ENCODE results near the gene FBLN7. TPM values are rescaled to one million over a fixed set of nuclear protein-coding genes. Genes with fewer than 3 reads are reported as not detected.

The FBLN7 gene
- total and polyA plus RNA-seq, 4 donors: 0.60 to 2.4 (median 1.9) TPM

DNA sequence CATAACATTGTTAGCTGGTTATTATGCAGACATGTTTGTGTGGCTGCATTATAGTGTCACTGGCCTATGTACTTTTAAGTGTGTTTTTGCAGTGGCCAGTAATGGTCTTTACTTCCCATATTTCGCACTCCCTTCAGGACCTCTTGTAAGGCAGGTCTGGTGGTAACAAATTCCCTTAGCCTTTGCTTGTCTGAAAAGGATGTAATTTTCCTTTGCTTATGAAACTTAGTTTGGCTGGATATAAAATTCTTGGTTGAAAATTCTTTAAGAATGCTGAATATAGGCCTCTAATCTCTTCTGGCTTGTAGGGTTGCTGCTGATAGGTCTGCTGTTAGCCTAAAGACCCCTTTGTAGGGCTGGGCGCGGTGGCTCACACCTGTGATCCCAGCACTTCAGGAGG lies 82.0 kb downstream of the FBLN7 start:
- H3K9me3 ChIP-seq (ENCODE audit: control insufficient read depth in 4 of 4, low read length in 3 of 4): peaks cover 0 to 3% (median 0%) of the 10 kb centered on the region in 4 donors
- H3K27me3 ChIP-seq (ENCODE audit: control insufficient read depth in 4 of 4, insufficient read depth in 4 of 4, low read length in 3 of 4): no peaks in the 10 kb centered on the region
- H3K4me3 ChIP-seq (ENCODE audit: low read depth in 1 of 3, low read length in 3 of 3): no peak overlapping the region
- no peak overlapping the region for H3K27ac ChIP-seq (ENCODE audit: low read depth in 1 of 2, low read length in 2 of 2)
- TF ChIP-seq RXRA (IDR thresholded peaks at IDR 0.05) (no peak), TAF1 (conservative IDR thresholded peaks at IDR 0.05) (no peak)
- TF ChIP-seq, protein P1, sequence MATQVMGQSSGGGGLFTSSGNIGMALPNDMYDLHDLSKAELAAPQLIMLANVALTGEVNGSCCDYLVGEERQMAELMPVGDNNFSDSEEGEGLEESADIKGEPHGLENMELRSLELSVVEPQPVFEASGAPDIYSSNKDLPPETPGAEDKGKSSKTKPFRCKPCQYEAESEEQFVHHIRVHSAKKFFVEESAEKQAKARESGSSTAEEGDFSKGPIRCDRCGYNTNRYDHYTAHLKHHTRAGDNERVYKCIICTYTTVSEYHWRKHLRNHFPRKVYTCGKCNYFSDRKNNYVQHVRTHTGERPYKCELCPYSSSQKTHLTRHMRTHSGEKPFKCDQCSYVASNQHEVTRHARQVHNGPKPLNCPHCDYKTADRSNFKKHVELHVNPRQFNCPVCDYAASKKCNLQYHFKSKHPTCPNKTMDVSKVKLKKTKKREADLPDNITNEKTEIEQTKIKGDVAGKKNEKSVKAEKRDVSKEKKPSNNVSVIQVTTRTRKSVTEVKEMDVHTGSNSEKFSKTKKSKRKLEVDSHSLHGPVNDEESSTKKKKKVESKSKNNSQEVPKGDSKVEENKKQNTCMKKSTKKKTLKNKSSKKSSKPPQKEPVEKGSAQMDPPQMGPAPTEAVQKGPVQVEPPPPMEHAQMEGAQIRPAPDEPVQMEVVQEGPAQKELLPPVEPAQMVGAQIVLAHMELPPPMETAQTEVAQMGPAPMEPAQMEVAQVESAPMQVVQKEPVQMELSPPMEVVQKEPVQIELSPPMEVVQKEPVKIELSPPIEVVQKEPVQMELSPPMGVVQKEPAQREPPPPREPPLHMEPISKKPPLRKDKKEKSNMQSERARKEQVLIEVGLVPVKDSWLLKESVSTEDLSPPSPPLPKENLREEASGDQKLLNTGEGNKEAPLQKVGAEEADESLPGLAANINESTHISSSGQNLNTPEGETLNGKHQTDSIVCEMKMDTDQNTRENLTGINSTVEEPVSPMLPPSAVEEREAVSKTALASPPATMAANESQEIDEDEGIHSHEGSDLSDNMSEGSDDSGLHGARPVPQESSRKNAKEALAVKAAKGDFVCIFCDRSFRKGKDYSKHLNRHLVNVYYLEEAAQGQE (IDR thresholded peaks at IDR 0.05): no peak
- DNase-seq (ENCODE audit: low spot score): no peak
- peaks cover 2 to 8% (median 5%) of the 10 kb centered on the region in 4 donors for H3K36me3 ChIP-seq (ENCODE audit: control insufficient read depth in 4 of 4, insufficient read depth in 3 of 4, low read depth in 1 of 4, low read length in 3 of 4)
- H3K4me1 ChIP-seq (ENCODE audit: control insufficient read depth in 4 of 4, insufficient read depth in 4 of 4, low read length in 3 of 4): no peaks in the 10 kb centered on the region
- 97% methylated on average over 3 of the region's 3 CpGs for WGBS
- H3K9ac ChIP-seq (ENCODE audit: low read depth in 1 of 2, low read length in 2 of 2): no peak overlapping the region

DNA sequence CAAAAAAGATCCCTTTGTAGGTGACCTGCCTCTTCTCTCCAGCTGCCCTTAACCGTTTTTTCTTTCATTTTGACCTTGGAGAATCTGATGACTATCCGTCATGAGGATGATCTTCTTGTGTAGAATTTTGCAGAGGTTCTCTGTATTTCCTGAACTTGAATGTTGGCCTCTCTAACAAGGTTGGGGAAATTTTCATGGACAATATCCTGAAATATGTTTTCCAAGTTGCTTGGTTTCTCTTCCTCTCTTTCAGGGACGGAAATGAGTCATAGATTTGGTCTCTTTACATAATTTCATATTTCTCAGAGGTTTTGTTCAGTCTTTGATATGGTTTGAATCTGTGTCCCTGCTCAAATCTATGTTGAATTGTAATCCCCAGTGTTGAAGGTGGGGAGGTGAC lies 82.6 kb downstream of the FBLN7 start:
- Histone ChIP-seq H3K27me3 (ENCODE audit: control insufficient read depth in 4 of 4, insufficient read depth in 4 of 4, low read length in 3 of 4) (no peaks in the 10 kb centered on the region), H3K4me3 (ENCODE audit: low read depth in 1 of 3, low read length in 3 of 3) (no peak overlapping the region), H3K27ac (ENCODE audit: low read depth in 1 of 2, low read length in 2 of 2) (no peak overlapping the region), H3K9ac (ENCODE audit: low read depth in 1 of 2, low read length in 2 of 2) (no peak overlapping the region), H3K36me3 (ENCODE audit: control insufficient read depth in 4 of 4, insufficient read depth in 3 of 4, low read depth in 1 of 4, low read length in 3 of 4) (peaks cover 0 to 8% (median 4%) of the 10 kb centered on the region in 4 donors), H3K9me3 (ENCODE audit: control insufficient read depth in 4 of 4, low read length in 3 of 4) (peaks cover 0 to 3% (median 0%) of the 10 kb centered on the region in 4 donors), H3K4me1 (ENCODE audit: control insufficient read depth in 4 of 4, insufficient read depth in 4 of 4, low read length in 3 of 4) (no peaks in the 10 kb centered on the region)
- TF ChIP-seq HNF4A (conservative IDR thresholded peaks at IDR 0.05) (no peak), JUND (IDR thresholded peaks at IDR 0.05) (no peak), SP1 (IDR thresholded peaks at IDR 0.05) (no peak), FOXA2 (IDR thresholded peaks at IDR 0.05) (no peak)
- no peak for DNase-seq (ENCODE audit: low spot score)
- 98% methylated on average over 3 of the region's 3 CpGs for WGBS

DNA sequence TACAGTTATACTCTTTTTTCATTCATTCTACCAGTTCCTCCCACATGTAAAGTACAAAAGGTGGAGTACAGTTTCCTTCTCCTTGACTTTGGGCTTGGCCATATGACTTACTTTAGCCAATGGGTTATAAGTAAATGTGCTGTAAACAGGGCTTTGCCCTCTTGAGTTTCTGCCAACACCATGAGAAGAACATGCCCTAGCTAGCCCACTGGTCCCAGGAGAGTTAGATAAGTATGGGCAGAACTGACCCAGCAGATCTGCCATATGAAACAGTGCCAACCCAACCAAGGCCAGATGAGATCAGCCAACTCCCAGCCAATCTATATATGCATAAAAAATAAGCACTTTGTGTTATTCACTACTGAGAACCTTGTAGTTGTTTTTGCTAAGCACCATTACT lies 91.2 kb downstream of the FBLN7 start:
- Histone ChIP-seq H3K4me1 (ENCODE audit: control insufficient read depth in 4 of 4, insufficient read depth in 4 of 4, low read length in 3 of 4) (no peaks in the 10 kb centered on the region), H3K27me3 (ENCODE audit: control insufficient read depth in 4 of 4, insufficient read depth in 4 of 4, low read length in 3 of 4) (no peaks in the 10 kb centered on the region), H3K9me3 (ENCODE audit: control insufficient read depth in 4 of 4, low read length in 3 of 4) (no peaks in the 10 kb centered on the region), H3K27ac (ENCODE audit: low read depth in 1 of 2, low read length in 2 of 2) (no peak overlapping the region), H3K36me3 (ENCODE audit: control insufficient read depth in 4 of 4, insufficient read depth in 3 of 4, low read depth in 1 of 4, low read length in 3 of 4) (peaks cover 0 to 6% (median 3%) of the 10 kb centered on the region in 4 donors), H3K4me3 (ENCODE audit: low read depth in 1 of 3, low read length in 3 of 3) (no peak overlapping the region), H3K9ac (ENCODE audit: low read depth in 1 of 2, low read length in 2 of 2) (no peak overlapping the region)
- TF ChIP-seq, protein P2, sequence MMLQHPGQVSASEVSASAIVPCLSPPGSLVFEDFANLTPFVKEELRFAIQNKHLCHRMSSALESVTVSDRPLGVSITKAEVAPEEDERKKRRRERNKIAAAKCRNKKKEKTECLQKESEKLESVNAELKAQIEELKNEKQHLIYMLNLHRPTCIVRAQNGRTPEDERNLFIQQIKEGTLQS (IDR thresholded peaks at IDR 0.05): no peak
- TF ChIP-seq, protein P3, sequence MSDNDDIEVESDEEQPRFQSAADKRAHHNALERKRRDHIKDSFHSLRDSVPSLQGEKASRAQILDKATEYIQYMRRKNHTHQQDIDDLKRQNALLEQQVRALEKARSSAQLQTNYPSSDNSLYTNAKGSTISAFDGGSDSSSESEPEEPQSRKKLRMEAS (IDR thresholded peaks at IDR 0.05): no peak
- TF ChIP-seq SP1 (IDR thresholded peaks at IDR 0.05) (no peak), HNF4A (conservative IDR thresholded peaks at IDR 0.05) (no peak), GABPA (IDR thresholded peaks at IDR 0.05 in 1 of 2, conservative IDR thresholded peaks at IDR 0.05 in 1 of 2) (no peak), EGR1 (IDR thresholded peaks at IDR 0.05; ENCODE audit: low read depth in 2 of 2) (no peak), TAF1 (conservative IDR thresholded peaks at IDR 0.05) (no peak), JUND (IDR thresholded peaks at IDR 0.05) (no peak)
- TF ChIP-seq, protein P1 (IDR thresholded peaks at IDR 0.05): no peak
- DNase-seq (ENCODE audit: low spot score): no peak
